Motor neuron (in vitro differentiated cells): ENCODE measurements around the gene VPS25. TPM values are rescaled to one million over a fixed set of nuclear protein-coding genes. Genes with fewer than 3 reads are reported as not detected.

Experiments
- ATAC-seq, 8 experiments: fragments of 200-7000 bp; cut with Tn5 transposase; replicated peaks in 6 of 8; 2 replicates each; pipeline ENCODE4 v1.8.0; 2021; ENCODE audit warnings: mild to moderate bottlenecking in 8 of 8, moderate library complexity in 8 of 8
- H3K27ac ChIP-seq, 2 donors: fragments of 250-450 bp; sonication (Bioruptor Pico); 2 replicates each; pipeline ENCODE4 v1.9.0; 2021; ENCODE audit warnings: antibody characterized with exemption in 2 of 2, mild to moderate bottlenecking in 2 of 2, moderate library complexity in 1 of 2
- H3K4me1 ChIP-seq, 2 donors: fragments of 250-450 bp; sonication (Bioruptor Pico); replicated peaks in 1 of 2; 2 replicates each; pipeline ENCODE4 v1.6.1; 2021; ENCODE audit warnings: antibody characterized with exemption in 2 of 2, mild to moderate bottlenecking in 2 of 2, moderate library complexity in 1 of 2
- H3K4me3 ChIP-seq, 5 donors: fragments of 250-450 bp; sonication (Bioruptor Pico); 2 replicates each; pipeline ENCODE4 v1.9.0; 2021; ENCODE audit warnings: antibody characterized with exemption in 5 of 5, mild to moderate bottlenecking in 5 of 5, moderate library complexity in 4 of 5
- WGBS, 10 experiments: fragments of 450-650 bp; shearing (Covaris generic); methylation state at CpG; one replicate each; pipeline ENCODE4 v1.0.0; 2022; 5-methylcytosine and 5-hydroxymethylcytosine counted together
- in situ Hi-C, 9 experiments: fragments of 400-800 bp; cut with MboI; loops; one replicate each; pipeline ENCODE4 v1.15.0; 2021; ENCODE audit warnings: low sequenced_read_pairs in 9 of 9, low pct_unique_long_range_greater_than_20kb in 2 of 9; ENCODE audit not compliant: unreplicated experiment in 9 of 9
- total RNA-seq, 8 experiments: library from RNA; unstranded; fragments of 300-600 nt; gene quantifications; 2 replicates each; pipeline versions ENCODE4 v1.2.3 to v1.2.4, GENCODE V29; 2022

The VPS25 gene
- total RNA-seq, 8 experiments from 2014 or later, result 57.1 to 110 (median 88.0) TPM

- H3K4me1 ChIP-seq, result peaks cover 6 to 8% of the 10 kb centered on the region in 2 donors
- no peak overlapping the region for H3K27ac ChIP-seq
- in situ Hi-C loops, result no loop called here
- no peak for ATAC-seq
- 61 to 100% (median 94%) methylated on average over 1 to 3 of the region's 5 CpGs; no CpG with 5 or more reads in 5 of the 10 experiments for WGBS, 10 experiments
- no peak overlapping the region for H3K4me3 ChIP-seq
These were observed 5.3 kb downstream of the VPS25 start for GRCh38 chr17:42778570-42778969.

GRCh38 chr17:42779304-42779935 is 6.2 kb downstream of the VPS25 start:
- Histone ChIP-seq H3K27ac (no peak overlapping the region), H3K4me1 (peaks cover 0 to 4% of the 10 kb centered on the region in 2 donors), H3K4me3 (no peak overlapping the region)
- 20 to 100% (median 90%) methylated on average over 1 to 2 of the region's 3 CpGs; no CpG with 5 or more reads in 3 of the 10 experiments for WGBS, 10 experiments
- in situ Hi-C loops, result no loop called here
- ATAC-seq, result peak in 3 of 8 experiments; percentile 3 to 13 (median 8)

- Histone ChIP-seq H3K27ac (no peak within 1 kb of the TSS), H3K4me1 (peaks cover 3 to 4% of the 10 kb centered on the region in 2 donors), H3K4me3 (peak within 1 kb of the TSS; percentile 15 to 34 (median 28))
- ATAC-seq, result peak; percentile 63 to 82 (median 70)
- 0 to 80% (median 13%) methylated on average over 1 to 3 of the region's 65 CpGs; no CpG with 5 or more reads in 6 of the 10 experiments for WGBS, 10 experiments
- in situ Hi-C loops, result no loop called here
These were observed 6.9 kb downstream of the VPS25 start, which contains the start of gene WNK4 for GRCh38 chr17:42779936-42780850. TSS of gene WNK4 (plus strand) at chr17:42780610. CDS start at chr17:42780699, 89 bp downstream.

- in situ Hi-C loops, result no loop called here
- ATAC-seq, result peak in 6 of 8 experiments; percentile 5 to 38 (median 10)
- Histone ChIP-seq H3K4me1 (peaks cover 3 to 4% of the 10 kb centered on the region in 2 donors), H3K27ac (no peak overlapping the region), H3K4me3 (peak overlapping the region; percentile 15 to 34 (median 28))
- 0 to 21% (median 10%) methylated on average over 2 to 6 of the region's 39 CpGs; no CpG with 5 or more reads in 6 of the 10 experiments for WGBS, 10 experiments
These were observed 7.8 kb downstream of the VPS25 start for GRCh38 chr17:42780851-42781638.

DNA sequence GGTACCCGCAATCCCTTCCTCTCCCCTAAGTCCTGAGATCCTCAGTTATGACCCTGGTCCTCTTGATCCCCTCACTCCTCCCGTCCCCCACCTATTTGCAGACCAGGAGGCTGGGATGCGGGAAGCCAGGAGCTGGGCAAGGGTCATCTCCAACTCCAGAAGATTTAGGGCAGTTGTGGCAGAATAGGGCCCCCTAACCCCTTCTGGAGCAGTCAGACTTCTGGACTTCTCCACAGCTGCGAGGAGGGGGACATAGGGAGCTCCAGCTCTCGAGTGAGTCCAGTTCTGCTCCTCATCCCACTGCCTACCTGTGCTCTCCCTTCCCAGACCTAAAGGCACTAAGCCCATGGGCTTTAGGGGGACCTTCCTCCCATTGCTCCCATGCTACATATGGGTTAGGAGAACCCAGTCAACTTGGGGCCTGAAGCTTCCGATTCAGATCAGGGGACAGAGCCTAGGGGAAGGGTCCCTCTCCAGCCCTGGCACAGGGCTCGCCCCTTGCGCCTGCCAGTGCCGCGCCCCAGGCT is 8.5 kb downstream of the VPS25 start:
- ATAC-seq, result no peak
- H3K4me1 ChIP-seq, result peaks cover 3 to 4% of the 10 kb centered on the region in 2 donors
- in situ Hi-C loops, result no loop called here
- H3K27ac ChIP-seq, result no peak overlapping the region
- H3K4me3 ChIP-seq, result no peak overlapping the region
- 17 to 100% (median 86%) methylated on average over 1 to 5 of the region's 10 CpGs; no CpG with 5 or more reads in 4 of the 10 experiments for WGBS, 10 experiments

DNA sequence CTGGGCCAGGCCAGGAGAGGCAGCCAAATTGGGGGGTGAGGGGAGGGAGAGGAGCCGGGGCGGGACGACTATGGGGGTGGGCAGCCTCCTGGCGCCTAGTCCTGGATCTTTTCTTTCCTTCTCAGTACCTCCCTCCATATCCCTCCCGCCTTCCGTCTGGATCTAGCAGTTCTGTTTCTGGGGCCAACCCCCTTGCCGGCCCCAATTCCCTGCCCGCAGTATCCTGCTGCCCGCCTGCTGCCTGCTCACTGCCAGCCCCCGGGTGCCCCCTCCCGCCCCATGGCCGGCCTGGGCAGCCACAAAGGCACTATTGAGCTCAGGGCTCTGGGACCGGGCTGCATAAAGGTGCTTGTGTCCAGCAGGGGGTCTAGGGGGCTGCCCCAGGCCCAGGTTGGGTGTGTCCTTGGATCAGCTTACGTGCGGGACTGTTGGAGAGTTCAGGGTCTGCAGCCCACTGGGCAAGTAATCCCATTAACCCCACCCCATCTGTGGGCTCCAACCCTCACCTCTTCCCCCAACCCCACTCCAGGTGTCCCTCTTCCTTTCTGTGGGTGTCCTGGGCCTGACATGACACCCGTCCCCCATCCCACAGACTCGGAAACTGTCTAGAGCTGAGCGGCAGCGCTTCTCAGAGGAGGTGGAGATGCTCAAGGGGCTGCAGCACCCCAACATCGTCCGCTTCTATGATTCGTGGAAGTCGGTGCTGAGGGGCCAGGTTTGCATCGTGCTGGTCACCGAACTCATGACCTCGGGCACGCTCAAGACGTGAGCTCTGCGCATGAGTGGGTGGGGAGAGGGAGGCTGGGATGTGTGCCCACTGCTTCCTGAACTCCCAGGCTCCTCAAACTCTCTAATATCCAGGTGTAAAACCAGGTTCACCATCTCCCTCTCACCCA is 9.2 kb downstream of the VPS25 start:
- WGBS, 10 experiments, result 67 to 83% methylated on average over 3 to 7 of the region's 29 CpGs; no CpG with 5 or more reads in 8 of the 10 experiments
- in situ Hi-C loops, result no loop called here
- Histone ChIP-seq H3K27ac (no peak overlapping the region), H3K4me1 (peaks cover 3 to 4% of the 10 kb centered on the region in 2 donors), H3K4me3 (no peak overlapping the region)
- no peak for ATAC-seq

DNA sequence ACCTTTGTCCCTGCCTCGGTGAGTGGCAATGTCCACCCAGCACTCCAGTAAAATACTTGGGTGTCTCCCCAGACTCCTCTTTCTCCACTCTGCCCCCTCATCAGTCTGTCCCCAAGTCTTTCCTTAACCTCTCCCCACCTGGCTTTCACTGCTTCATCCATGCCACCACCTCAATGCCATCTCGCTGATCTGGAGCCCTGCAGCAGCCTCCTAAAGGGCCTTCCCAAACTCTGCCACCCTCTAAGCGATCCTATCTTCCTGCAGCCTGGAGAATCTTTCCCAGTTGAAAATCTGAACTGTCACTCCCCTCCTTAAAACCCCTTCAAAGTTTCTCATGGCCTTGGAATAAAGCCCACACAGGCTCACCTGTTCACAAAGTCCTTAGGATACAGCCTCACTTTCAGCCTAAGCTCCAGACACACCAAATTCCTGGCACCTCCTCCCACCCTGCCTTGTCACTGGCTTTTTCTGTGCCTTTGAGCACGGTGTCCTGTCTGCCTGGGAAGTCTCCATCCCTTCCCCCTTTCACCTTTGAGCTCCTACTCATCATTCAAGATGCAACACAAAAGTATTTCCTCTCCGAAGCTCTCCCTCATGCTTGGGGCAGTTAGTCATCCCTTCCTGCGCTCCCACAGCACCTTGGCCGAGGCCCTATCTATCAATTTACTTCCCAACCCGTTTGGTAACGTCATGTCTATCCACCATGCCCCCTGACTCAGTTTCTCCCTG is 10.0 kb downstream of the VPS25 start:
- 0 to 67% (median 40%) methylated on average over 1 to 7 of the region's 9 CpGs; no CpG with 5 or more reads in 1 of the 10 experiments for WGBS, 10 experiments
- in situ Hi-C loops, result no loop called here
- H3K27ac ChIP-seq, result no peak overlapping the region
- H3K4me1 ChIP-seq, result peaks cover 3 to 4% of the 10 kb centered on the region in 2 donors
- ATAC-seq, result no peak
- H3K4me3 ChIP-seq, result no peak overlapping the region

DNA sequence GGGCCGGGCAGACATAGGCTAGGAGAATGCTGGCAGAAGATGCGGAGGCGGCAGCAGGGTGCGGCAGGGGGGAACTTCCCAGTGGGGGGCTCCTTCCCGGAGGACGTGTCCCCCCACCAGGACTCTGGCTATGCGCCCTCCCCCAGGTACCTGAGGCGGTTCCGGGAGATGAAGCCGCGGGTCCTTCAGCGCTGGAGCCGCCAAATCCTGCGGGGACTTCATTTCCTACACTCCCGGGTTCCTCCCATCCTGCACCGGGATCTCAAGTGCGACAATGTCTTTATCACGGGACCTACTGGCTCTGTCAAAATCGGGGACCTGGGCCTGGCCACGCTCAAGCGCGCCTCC is 10.5 kb downstream of the VPS25 start:
- no peak for ATAC-seq
- H3K4me1 ChIP-seq, result peaks cover 3 to 4% of the 10 kb centered on the region in 2 donors
- no peak overlapping the region for H3K27ac ChIP-seq
- no peak overlapping the region for H3K4me3 ChIP-seq
- WGBS, 10 experiments, result 15 to 100% (median 74%) methylated on average over 1 to 13 of the region's 22 CpGs; no CpG with 5 or more reads in 4 of the 10 experiments
- in situ Hi-C loops, result no loop called here

GRCh38 chr17:42784409-42784808 is 11.2 kb downstream of the VPS25 start:
- ATAC-seq, result no peak
- Histone ChIP-seq H3K27ac (no peak overlapping the region), H3K4me3 (no peak overlapping the region), H3K4me1 (peaks cover 3 to 4% of the 10 kb centered on the region in 2 donors)
- 19 to 98% (median 92%) methylated on average over 2 to 14 of the region's 25 CpGs; no CpG with 5 or more reads in 7 of the 10 experiments for WGBS, 10 experiments
- in situ Hi-C loops, result no loop called here

DNA sequence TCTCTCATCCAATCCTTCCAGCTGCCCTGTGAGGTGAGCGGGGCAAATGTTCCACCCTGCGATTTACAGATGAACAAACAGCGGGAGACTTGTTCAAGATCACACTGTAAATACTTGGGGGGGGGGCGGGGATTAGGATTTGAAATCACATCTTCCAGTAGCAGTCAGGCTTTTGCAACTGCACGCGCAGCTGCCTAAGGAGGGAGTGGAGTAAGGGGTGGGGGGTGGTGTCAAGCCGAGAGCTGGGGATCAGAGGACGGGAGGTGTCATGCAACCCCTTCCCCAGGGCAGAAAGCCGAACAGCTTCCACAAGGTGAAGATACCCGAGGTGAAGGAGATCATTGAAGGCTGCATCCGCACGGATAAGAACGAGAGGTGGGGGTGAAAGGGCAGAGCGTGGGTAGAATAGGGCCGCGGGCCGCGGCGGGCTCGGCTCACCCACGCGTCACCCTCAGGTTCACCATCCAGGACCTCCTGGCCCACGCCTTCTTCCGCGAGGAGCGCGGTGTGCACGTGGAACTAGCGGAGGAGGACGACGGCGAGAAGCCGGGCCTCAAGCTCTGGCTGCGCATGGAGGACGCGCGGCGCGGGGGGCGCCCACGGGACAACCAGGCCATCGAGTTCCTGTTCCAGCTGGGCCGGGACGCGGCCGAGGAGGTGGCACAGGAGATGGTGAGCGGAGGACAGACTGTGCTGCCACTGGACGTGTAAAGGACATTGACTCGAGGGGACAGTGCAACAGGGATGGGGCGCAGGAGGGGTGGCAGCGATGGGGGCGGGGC is 11.8 kb downstream of the VPS25 start:
- Histone ChIP-seq H3K4me3 (no peak overlapping the region), H3K4me1 (peaks cover 3% of the 10 kb centered on the region in 2 donors), H3K27ac (no peak overlapping the region)
- ATAC-seq, result no peak
- WGBS, 10 experiments, result 30 to 80% methylated on average over 2 to 10 of the region's 52 CpGs; no CpG with 5 or more reads in 8 of the 10 experiments
- in situ Hi-C loops, result no loop called here

DNA sequence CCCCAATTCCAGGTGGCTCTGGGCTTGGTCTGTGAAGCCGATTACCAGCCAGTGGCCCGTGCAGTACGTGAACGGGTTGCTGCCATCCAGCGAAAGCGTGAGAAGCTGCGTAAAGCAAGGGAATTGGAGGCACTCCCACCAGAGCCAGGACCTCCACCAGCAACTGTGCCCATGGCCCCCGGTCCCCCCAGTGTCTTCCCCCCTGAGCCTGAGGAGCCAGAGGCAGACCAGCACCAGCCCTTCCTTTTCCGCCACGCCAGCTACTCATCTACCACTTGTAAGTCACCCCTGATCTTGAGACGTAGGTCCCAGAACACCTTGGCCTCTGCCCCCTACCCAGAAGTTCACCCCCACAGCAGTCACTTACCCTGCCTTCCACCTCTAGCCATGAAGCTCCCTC is 14.0 kb downstream of the VPS25 start:
- H3K4me1 ChIP-seq, result peaks cover 0 to 3% of the 10 kb centered on the region in 2 donors
- no peak overlapping the region for H3K27ac ChIP-seq
- ATAC-seq, result no peak
- WGBS, 10 experiments, result 76 to 86% (median 81%) methylated on average over 2 to 6 of the region's 11 CpGs; no CpG with 5 or more reads in 6 of the 10 experiments
- in situ Hi-C loops, result no loop called here
- no peak overlapping the region for H3K4me3 ChIP-seq
